ENCODE results near the gene ENTR1.

ENTR1 gene, protein sequence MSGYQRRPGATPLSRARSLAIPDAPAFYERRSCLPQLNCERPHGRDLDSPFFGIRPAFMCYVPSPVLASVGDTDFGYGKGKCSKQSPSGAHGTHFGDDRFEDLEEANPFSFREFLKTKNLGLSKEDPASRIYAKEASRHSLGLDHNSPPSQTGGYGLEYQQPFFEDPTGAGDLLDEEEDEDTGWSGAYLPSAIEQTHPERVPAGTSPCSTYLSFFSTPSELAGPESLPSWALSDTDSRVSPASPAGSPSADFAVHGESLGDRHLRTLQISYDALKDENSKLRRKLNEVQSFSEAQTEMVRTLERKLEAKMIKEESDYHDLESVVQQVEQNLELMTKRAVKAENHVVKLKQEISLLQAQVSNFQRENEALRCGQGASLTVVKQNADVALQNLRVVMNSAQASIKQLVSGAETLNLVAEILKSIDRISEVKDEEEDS

DNA sequence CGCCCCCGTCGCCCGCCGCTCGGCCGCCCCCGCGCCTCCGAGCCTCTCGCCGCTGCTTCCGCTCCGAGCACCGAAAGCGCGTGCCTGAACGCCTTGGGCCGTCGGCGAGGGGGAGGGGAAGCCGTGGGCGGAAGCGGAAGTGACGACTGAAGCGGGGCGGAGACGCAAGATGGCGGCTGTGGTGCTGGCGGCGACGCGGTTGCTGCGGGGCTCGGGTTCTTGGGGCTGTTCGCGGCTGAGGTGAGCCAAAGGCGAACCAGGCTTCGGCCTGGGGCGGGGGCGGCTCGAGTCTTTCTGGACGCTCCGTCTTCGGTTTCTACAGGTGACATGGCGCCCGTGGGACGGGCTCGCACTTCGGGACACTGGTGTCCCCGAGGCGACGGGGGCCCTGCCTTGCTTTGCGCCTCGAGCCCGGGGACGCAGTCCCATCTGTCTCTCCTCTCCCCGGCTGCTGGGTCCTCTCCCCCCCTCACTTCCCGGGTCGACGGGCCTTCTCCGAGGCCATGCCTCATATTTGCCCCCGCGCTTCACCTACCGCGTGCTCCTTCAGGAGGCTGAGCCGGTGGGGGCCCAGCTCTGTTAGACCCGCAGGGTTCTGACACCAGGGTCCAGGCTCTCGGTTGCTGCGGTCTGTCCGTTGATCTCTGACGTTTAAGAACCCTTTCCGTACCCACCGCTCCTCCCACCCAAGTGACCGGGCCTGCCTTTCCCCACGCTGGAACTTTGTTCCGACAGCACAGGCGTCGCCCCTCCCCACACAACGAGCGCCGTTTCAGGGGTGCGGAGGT lies at the start of gene ENTR1, which contains the start of gene PMPCA:
Gene ENTR1, minus strand, starts transcription at position 115 of the 788 bp plus-strand sequence. CDS start 217 bp downstream, outside the sequence.
Gene PMPCA, plus strand, starts transcription at position 159 of the 788 bp plus-strand sequence. Its CDS starts 11 bp downstream, at position 170.
- peak within 1 kb of the TSS; percentile 97 for H3K4me3 ChIP-seq (ENCODE audit: low read depth, low read length)
- TF ChIP-seq, protein P1, sequence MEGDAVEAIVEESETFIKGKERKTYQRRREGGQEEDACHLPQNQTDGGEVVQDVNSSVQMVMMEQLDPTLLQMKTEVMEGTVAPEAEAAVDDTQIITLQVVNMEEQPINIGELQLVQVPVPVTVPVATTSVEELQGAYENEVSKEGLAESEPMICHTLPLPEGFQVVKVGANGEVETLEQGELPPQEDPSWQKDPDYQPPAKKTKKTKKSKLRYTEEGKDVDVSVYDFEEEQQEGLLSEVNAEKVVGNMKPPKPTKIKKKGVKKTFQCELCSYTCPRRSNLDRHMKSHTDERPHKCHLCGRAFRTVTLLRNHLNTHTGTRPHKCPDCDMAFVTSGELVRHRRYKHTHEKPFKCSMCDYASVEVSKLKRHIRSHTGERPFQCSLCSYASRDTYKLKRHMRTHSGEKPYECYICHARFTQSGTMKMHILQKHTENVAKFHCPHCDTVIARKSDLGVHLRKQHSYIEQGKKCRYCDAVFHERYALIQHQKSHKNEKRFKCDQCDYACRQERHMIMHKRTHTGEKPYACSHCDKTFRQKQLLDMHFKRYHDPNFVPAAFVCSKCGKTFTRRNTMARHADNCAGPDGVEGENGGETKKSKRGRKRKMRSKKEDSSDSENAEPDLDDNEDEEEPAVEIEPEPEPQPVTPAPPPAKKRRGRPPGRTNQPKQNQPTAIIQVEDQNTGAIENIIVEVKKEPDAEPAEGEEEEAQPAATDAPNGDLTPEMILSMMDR (IDR thresholded peaks at IDR 0.05; ENCODE audit: control insufficient read depth, extremely low read depth, insufficient read depth) = no peak
- DNase-seq (ENCODE audit: low read depth) = peak; percentile 52

DNA sequence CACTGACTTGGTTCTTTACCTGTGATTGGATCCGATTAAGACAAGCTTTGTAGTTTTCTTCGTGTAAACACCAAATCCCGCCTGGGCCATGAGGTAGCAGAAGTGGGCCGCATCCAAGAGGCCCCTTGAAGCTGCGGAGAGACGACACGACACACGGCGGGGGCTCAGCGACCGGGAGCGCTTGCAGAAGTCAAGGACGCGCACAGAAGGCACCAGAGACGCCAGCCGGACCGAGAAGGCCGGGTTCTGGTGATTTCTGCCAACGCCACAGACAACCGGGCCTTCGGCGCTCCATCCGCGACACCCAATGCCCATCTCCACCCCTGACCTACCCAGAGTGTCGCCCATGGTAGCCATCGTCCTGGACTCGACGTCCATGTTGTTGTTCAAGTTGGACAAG lies 49.0 kb upstream of the ENTR1 start:
- no peak for DNase-seq (ENCODE audit: low read depth)
- TF ChIP-seq, protein P1 (IDR thresholded peaks at IDR 0.05; ENCODE audit: control insufficient read depth, extremely low read depth, insufficient read depth) = no peak
- H3K4me3 ChIP-seq (ENCODE audit: low read depth, low read length) = no peak overlapping the region

DNA sequence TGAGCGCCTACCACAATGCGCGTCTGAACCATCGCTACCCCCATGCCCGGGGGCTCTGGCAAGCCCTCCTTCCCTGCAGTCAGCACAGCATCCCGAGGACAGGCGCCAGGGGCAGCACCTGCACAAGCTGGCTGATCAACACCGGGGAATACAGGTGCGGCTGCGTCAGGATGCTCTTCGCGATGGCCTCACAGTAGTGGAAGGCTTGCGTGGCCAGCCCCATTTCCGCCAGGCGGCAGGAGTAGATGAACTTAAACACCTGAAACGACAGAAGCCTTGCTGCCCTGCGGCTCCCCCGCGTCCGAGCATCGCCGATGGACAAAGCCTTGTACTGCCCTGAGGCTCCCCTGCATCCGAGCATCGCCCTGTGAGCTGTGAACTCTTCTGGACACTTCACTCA lies 46.9 kb upstream of the ENTR1 start:
- H3K4me3 ChIP-seq (ENCODE audit: low read depth, low read length) = no peak overlapping the region
- TF ChIP-seq, protein P1 (IDR thresholded peaks at IDR 0.05; ENCODE audit: control insufficient read depth, extremely low read depth, insufficient read depth) = no peak
- no peak for DNase-seq (ENCODE audit: low read depth)

DNA sequence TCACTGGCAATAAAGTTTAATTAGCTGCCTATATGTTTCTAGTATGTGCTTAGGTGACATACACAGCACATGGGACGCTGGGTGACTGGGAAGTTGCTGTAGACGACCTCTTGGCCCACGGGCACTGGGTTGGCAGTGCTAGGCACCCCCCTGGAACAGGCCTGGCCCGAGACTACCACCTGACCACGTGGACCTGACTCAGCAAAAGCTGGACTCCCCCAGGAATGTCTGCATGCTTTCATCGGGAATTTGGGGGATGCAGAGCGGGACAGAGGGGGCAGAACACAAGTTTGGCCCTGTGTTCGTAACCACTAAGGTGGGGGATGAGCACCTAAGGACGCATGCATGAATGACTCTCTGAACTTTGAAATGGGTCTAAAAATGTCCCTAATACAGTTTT lies 45.8 kb upstream of the ENTR1 start:
- H3K4me3 ChIP-seq (ENCODE audit: low read depth, low read length) = no peak overlapping the region
- TF ChIP-seq, protein P1 (IDR thresholded peaks at IDR 0.05; ENCODE audit: control insufficient read depth, extremely low read depth, insufficient read depth) = no peak
- no peak for DNase-seq (ENCODE audit: low read depth)

DNA sequence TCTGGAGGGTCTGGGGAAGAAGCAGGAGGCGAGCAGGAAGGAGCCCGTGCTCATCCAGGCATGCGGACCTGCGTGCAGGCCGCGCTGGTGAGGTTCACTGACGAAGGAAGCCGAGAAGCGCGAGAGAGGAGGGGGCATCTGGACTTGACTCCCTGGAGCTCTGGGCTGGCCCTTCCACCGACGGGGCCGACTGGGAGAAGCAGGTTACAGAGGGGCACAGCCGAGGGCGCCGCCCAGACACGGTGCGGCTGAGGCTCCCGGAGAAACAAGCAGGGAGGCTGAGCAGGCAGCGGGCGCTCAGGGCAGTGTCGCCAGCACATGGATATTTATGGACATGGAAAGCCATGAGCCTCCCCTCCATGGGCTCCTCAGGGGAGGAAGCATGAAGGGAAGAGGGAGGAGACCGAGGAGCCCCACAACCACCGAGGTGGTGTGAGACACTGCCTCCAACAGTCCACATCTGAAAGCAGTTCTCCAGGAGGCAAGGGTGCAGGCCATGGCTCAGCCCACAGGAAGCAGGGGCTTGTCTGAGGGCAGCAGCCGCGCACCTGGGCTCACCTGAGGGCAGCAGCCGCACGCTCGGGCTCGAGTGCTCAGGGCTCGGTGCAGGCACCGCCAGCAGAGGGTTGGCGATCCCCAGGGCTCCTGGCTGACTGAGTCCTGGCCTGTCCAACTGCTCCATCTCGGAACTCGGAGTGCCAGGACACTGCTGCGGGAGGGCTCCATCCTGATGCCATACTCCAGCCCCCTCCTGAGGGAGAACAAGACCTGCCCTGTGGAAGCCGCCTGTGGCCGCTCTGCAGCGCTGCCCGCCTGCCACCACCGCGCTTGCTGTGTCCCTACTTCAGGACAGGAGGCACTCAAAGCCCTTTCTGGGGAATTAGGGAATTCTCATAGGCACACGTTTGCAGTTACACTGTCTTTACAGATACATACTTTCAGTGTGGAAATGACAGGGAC lies 44.9 kb upstream of the ENTR1 start:
- no peak for DNase-seq (ENCODE audit: low read depth)
- no peak overlapping the region for H3K4me3 ChIP-seq (ENCODE audit: low read depth, low read length)
- TF ChIP-seq, protein P1 (IDR thresholded peaks at IDR 0.05; ENCODE audit: control insufficient read depth, extremely low read depth, insufficient read depth) = no peak

Data from LNCaP clone FGC (cell line).